Type B pancreatic cell (in vitro differentiated cells): Measurements from ENCODE around the gene CAMTA1. TPM values are rescaled to one million over a fixed set of nuclear protein-coding genes. Genes with fewer than 3 reads are reported as not detected.
"Not testable (repeated sequence)": the region's sequence is repeated elsewhere in the genome, so short reads cannot be mapped to it uniquely, and the experiment has no call there.

ENCODE experiments used
- DNase-seq: peaks from one replicate; pipeline ENCODE4 v3.0.0; 2021; ENCODE audit warnings: mixed read lengths; ENCODE audit not compliant: unreplicated experiment; ENCODE audit errors: extremely low spot score
- H3K27ac Mint-ChIP-seq: 2 replicates; pipeline ENCODE4 v1.8.0; 2021; ENCODE audit warnings: mild to moderate bottlenecking, mixed read lengths
- H3K27me3 Mint-ChIP-seq: 2 replicates; pipeline ENCODE4 v1.8.0; 2021; ENCODE audit warnings: mixed read lengths
- H3K36me3 Mint-ChIP-seq: 2 replicates; pipeline ENCODE4 v1.8.0; 2021; ENCODE audit warnings: mixed read lengths
- H3K4me1 Mint-ChIP-seq: one replicate; pipeline ENCODE4 v1.8.0; 2021; ENCODE audit warnings: mixed read lengths; ENCODE audit not compliant: unreplicated experiment
- H3K4me3 Mint-ChIP-seq: 2 replicates; pipeline ENCODE4 v1.8.0; 2021; ENCODE audit warnings: mild to moderate bottlenecking, mixed read lengths
- H3K9me3 Mint-ChIP-seq: 2 replicates; pipeline ENCODE4 v1.8.0; 2021; ENCODE audit warnings: mixed read lengths
- CTCF ChIP-seq: fragments of 200-600 bp; sonication (generic); conservative IDR thresholded peaks from 2 replicates; pipeline ENCODE4 v1.5.0; 2021; ENCODE audit warnings: antibody characterized with exemption, mild to moderate bottlenecking
- total RNA-seq: library from RNA; stranded (reverse); gene quantifications from 2 replicates; pipeline ENCODE4 v1.2.1, GENCODE V29; 2021; ENCODE audit warnings: low replicate concordance

CAMTA1 gene
- total RNA-seq, 1 donor from 2014 or later, result 82.5 TPM

GRCh38 chr1:6802893-6803292 is 17.6 kb downstream of the CAMTA1 start:
- H3K27me3 Mint-ChIP-seq, result no peaks in the 10 kb centered on the region
- no peak overlapping the region for H3K27ac Mint-ChIP-seq
- H3K4me1 Mint-ChIP-seq, result peaks cover 22% of the 10 kb centered on the region
- TF ChIP-seq CTCF, result no peak
- H3K36me3 Mint-ChIP-seq, result peaks cover 5% of the 10 kb centered on the region
- no peak overlapping the region for H3K4me3 Mint-ChIP-seq
- no peak for DNase-seq
- H3K9me3 Mint-ChIP-seq, result no peaks in the 10 kb centered on the region

GRCh38 chr1:6803357-6803756 is 18.1 kb downstream of the CAMTA1 start:
- H3K4me3 Mint-ChIP-seq, result no peak overlapping the region
- no peak overlapping the region for H3K27ac Mint-ChIP-seq
- DNase-seq, result no peak
- H3K27me3 Mint-ChIP-seq, result no peaks in the 10 kb centered on the region
- TF ChIP-seq CTCF, result no peak
- peaks cover 5% of the 10 kb centered on the region for H3K36me3 Mint-ChIP-seq
- no peaks in the 10 kb centered on the region for H3K9me3 Mint-ChIP-seq
- H3K4me1 Mint-ChIP-seq, result peaks cover 22% of the 10 kb centered on the region

GRCh38 chr1:6805004-6805416 is 19.8 kb downstream of the CAMTA1 start:
- no peak for TF ChIP-seq CTCF
- DNase-seq, result no peak
- H3K9me3 Mint-ChIP-seq, result no peaks in the 10 kb centered on the region
- H3K36me3 Mint-ChIP-seq, result no peaks in the 10 kb centered on the region
- H3K4me1 Mint-ChIP-seq, result peaks cover 18% of the 10 kb centered on the region
- no peaks in the 10 kb centered on the region for H3K27me3 Mint-ChIP-seq
- no peak overlapping the region for H3K4me3 Mint-ChIP-seq
- no peak overlapping the region for H3K27ac Mint-ChIP-seq

- H3K4me1 Mint-ChIP-seq, result peaks cover 4% of the 10 kb centered on the region
- peaks cover 5% of the 10 kb centered on the region for H3K36me3 Mint-ChIP-seq
- DNase-seq, result no peak
- no peak overlapping the region for H3K27ac Mint-ChIP-seq
- H3K4me3 Mint-ChIP-seq, result no peak overlapping the region
- no peaks in the 10 kb centered on the region for H3K9me3 Mint-ChIP-seq
- no peaks in the 10 kb centered on the region for H3K27me3 Mint-ChIP-seq
- no peak for TF ChIP-seq CTCF
Observed at GRCh38 chr1:6807782-6808181, 22.5 kb downstream of the CAMTA1 start.

GRCh38 chr1:6809461-6809860 is 24.2 kb downstream of the CAMTA1 start:
- TF ChIP-seq CTCF, result no peak
- Mint-ChIP-seq H3K27me3 (no peaks in the 10 kb centered on the region), H3K36me3 (peaks cover 5% of the 10 kb centered on the region), H3K27ac (no peak overlapping the region), H3K9me3 (no peaks in the 10 kb centered on the region), H3K4me1 (peaks cover 4% of the 10 kb centered on the region), H3K4me3 (no peak overlapping the region)
- DNase-seq, result no peak

GRCh38 chr1:6810146-6810734 is 25.0 kb downstream of the CAMTA1 start:
- H3K4me1 Mint-ChIP-seq, DNase-seq, H3K9me3 Mint-ChIP-seq, H3K4me3 Mint-ChIP-seq, H3K36me3 Mint-ChIP-seq, H3K27me3 Mint-ChIP-seq, H3K27ac Mint-ChIP-seq: not testable (repeated sequence)
